ENCODE measurements around the gene MBD5. TPM values are rescaled to one million over a fixed set of nuclear protein-coding genes. Genes with fewer than 3 reads are reported as not detected.

MBD5 gene
- total RNA-seq, 1 experiment from 2014 or later = 8.5 TPM

DNA sequence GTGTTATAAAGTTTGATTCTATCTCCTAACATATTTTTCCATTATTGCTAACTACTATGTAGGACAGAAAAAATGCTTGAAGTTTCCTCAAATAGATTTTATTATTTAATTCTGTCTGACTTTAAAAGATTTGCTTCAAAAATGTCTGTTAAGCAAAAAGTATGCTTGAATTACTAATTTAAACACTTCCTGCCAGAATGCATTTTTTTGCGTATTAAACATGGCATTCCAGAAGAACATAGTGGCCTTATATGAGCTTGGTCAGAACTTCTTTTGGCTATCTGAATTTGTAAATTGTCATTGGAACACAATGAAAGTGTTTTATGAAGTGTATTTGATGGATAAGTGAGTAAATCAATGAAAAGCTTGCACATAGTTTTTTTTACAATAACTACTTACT, 37.8 kb downstream of the MBD5 start:
- TF ChIP-seq, protein P1, sequence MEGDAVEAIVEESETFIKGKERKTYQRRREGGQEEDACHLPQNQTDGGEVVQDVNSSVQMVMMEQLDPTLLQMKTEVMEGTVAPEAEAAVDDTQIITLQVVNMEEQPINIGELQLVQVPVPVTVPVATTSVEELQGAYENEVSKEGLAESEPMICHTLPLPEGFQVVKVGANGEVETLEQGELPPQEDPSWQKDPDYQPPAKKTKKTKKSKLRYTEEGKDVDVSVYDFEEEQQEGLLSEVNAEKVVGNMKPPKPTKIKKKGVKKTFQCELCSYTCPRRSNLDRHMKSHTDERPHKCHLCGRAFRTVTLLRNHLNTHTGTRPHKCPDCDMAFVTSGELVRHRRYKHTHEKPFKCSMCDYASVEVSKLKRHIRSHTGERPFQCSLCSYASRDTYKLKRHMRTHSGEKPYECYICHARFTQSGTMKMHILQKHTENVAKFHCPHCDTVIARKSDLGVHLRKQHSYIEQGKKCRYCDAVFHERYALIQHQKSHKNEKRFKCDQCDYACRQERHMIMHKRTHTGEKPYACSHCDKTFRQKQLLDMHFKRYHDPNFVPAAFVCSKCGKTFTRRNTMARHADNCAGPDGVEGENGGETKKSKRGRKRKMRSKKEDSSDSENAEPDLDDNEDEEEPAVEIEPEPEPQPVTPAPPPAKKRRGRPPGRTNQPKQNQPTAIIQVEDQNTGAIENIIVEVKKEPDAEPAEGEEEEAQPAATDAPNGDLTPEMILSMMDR (conservative IDR thresholded peaks at IDR 0.05; ENCODE audit: low read depth, low read length) = no peak
- TF ChIP-seq EZH2phosphoT487 (IDR thresholded peaks at IDR 0.05; ENCODE audit: borderline replicate concordance, low read length) (no peak), EZH2 (IDR thresholded peaks at IDR 0.05; ENCODE audit: low read length, unreplicated experiment) (no peak)
- Histone ChIP-seq H3K4me3 (ENCODE audit: low read length) (no peak overlapping the region), H3K36me3 (ENCODE audit: low read depth, low read length) (no peaks in the 10 kb centered on the region), H3K9me3 (ENCODE audit: low read length) (no peaks in the 10 kb centered on the region), H3K4me2 (ENCODE audit: low read length) (no peak overlapping the region), H3K27me3 (ENCODE audit: low read length) (no peaks in the 10 kb centered on the region), H3K4me1 (ENCODE audit: insufficient read depth, low read length) (no peaks in the 10 kb centered on the region), H2AFZ (ENCODE audit: low read length) (no peak overlapping the region), H4K20me1 (ENCODE audit: low read length) (no peaks in the 10 kb centered on the region), H3K79me2 (ENCODE audit: low read length) (no peaks in the 10 kb centered on the region), H3K9me2 (replicated peaks; ENCODE audit: low read length) (no peaks in the 10 kb centered on the region), H3K9ac (ENCODE audit: low read length) (no peak overlapping the region), H3F3A (ENCODE audit: low read length, unreplicated experiment) (no peaks in the 10 kb centered on the region), H3K27ac (ENCODE audit: low read length) (no peak overlapping the region)
- ATAC-seq = no peak
- ChIA-PET POLR2A (ENCODE audit: unreplicated experiment) (no interaction called here), CTCF (no interaction called here)
- BruUV-seq (replicated peaks) = no TSS peak
- DNase-seq = no peak
- intact Hi-C loops (cut with micrococcal nuclease) = no loop called here

GRCh38 chr2:148063633-148064032, 42.7 kb downstream of the MBD5 start:
- no peak overlapping the region for H3K9ac ChIP-seq (ENCODE audit: low read length)
- H3K4me2 ChIP-seq (ENCODE audit: low read length) = no peak overlapping the region
- H3K36me3 ChIP-seq (ENCODE audit: low read depth, low read length) = no peaks in the 10 kb centered on the region
- no TSS peak for BruUV-seq (replicated peaks)
- no peak overlapping the region for H2AFZ ChIP-seq (ENCODE audit: low read length)
- H3K27me3 ChIP-seq (ENCODE audit: low read length) = no peaks in the 10 kb centered on the region
- POLR2A ChIA-PET (ENCODE audit: unreplicated experiment) = no interaction called here
- H3K79me2 ChIP-seq (ENCODE audit: low read length) = no peaks in the 10 kb centered on the region
- no peak overlapping the region for H3K4me3 ChIP-seq (ENCODE audit: low read length)
- no peaks in the 10 kb centered on the region for H3K9me3 ChIP-seq (ENCODE audit: low read length)
- CTCF ChIA-PET = no interaction called here
- DNase-seq = no peak
- TF ChIP-seq, protein P1 (conservative IDR thresholded peaks at IDR 0.05; ENCODE audit: low read depth, low read length) = no peak
- TF ChIP-seq EZH2phosphoT487 (IDR thresholded peaks at IDR 0.05; ENCODE audit: borderline replicate concordance, low read length) = no peak
- TF ChIP-seq EZH2 (IDR thresholded peaks at IDR 0.05; ENCODE audit: low read length, unreplicated experiment) = no peak
- no peak overlapping the region for H3K27ac ChIP-seq (ENCODE audit: low read length)
- no peaks in the 10 kb centered on the region for H3F3A ChIP-seq (ENCODE audit: low read length, unreplicated experiment)
- no peaks in the 10 kb centered on the region for H3K4me1 ChIP-seq (ENCODE audit: insufficient read depth, low read length)
- intact Hi-C loops (cut with micrococcal nuclease) = loop anchor here (5.0 kb wide), 1 partner anchor 39 kb away; no protein-coding TSS in a partner anchor
- H3K9me2 ChIP-seq (replicated peaks; ENCODE audit: low read length) = no peaks in the 10 kb centered on the region
- H4K20me1 ChIP-seq (ENCODE audit: low read length) = no peaks in the 10 kb centered on the region
- ATAC-seq = no peak

DNA sequence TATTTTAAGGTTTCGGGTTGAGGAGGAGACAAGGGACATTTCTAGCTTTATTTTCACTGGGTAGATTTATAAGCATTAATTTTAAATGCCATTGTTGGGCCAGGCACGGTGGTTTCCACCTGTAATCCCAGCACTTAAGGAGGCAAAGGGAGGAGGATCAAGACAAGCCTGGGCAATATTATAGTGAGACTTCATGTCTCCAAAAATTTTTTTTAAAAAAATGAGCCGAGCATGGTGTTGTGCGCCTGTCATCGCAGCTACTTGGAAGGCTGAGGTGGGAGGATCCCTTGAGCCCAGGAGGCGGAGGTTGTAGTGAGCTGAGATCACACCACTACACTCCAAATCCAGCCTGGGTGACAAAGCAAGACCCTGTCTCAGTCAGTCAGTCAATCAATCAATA, 45.0 kb downstream of the MBD5 start:
- no peaks in the 10 kb centered on the region for H3K27me3 ChIP-seq (ENCODE audit: low read length)
- no peak for TF ChIP-seq EZH2 (IDR thresholded peaks at IDR 0.05; ENCODE audit: low read length, unreplicated experiment)
- TF ChIP-seq EZH2phosphoT487 (IDR thresholded peaks at IDR 0.05; ENCODE audit: borderline replicate concordance, low read length) = no peak
- TF ChIP-seq, protein P1 (conservative IDR thresholded peaks at IDR 0.05; ENCODE audit: low read depth, low read length) = no peak
- no peaks in the 10 kb centered on the region for H3F3A ChIP-seq (ENCODE audit: low read length, unreplicated experiment)
- no peak overlapping the region for H3K27ac ChIP-seq (ENCODE audit: low read length)
- no peak for DNase-seq
- ChIA-PET POLR2A (ENCODE audit: unreplicated experiment) (no interaction called here), CTCF (no interaction called here)
- H3K4me2 ChIP-seq (ENCODE audit: low read length) = no peak overlapping the region
- no peak overlapping the region for H2AFZ ChIP-seq (ENCODE audit: low read length)
- no peaks in the 10 kb centered on the region for H4K20me1 ChIP-seq (ENCODE audit: low read length)
- no peak overlapping the region for H3K9ac ChIP-seq (ENCODE audit: low read length)
- H3K36me3 ChIP-seq (ENCODE audit: low read depth, low read length) = no peaks in the 10 kb centered on the region
- ATAC-seq = no peak
- H3K4me1 ChIP-seq (ENCODE audit: insufficient read depth, low read length) = no peaks in the 10 kb centered on the region
- H3K9me3 ChIP-seq (ENCODE audit: low read length) = no peaks in the 10 kb centered on the region
- no TSS peak for BruUV-seq (replicated peaks)
- H3K4me3 ChIP-seq (ENCODE audit: low read length) = no peak overlapping the region
- H3K79me2 ChIP-seq (ENCODE audit: low read length) = no peaks in the 10 kb centered on the region
- no peaks in the 10 kb centered on the region for H3K9me2 ChIP-seq (replicated peaks; ENCODE audit: low read length)
- intact Hi-C loops (cut with micrococcal nuclease) = no loop called here
